Breast epithelium (tissue), 4 donors: ENCODE data around the gene SPATA7. TPM values are rescaled to one million over a fixed set of nuclear protein-coding genes. Genes with fewer than 3 reads are reported as not detected.

ENCODE experiments used
- DNase-seq, 2 donors: peaks; one replicate each; pipeline ENCODE4 v3.0.0-alpha.2; 2019; ENCODE audit warnings: low spot score in 2 of 2
- H3K27ac ChIP-seq, 2 donors: fragments of 200-600 bp; sonication (generic) in 1 of 2; one replicate each; pipeline ENCODE4 v1.5.1; 2016 to 2019; ENCODE audit warnings: mild to moderate bottlenecking in 1 of 2
- H3K27me3 ChIP-seq, 2 donors: fragments of 200-600 bp; sonication (generic) in 1 of 2; one replicate each; pipeline versions ENCODE4 v1.5.1 to v1.6.0; 2017 to 2019; ENCODE audit warnings: control low read depth in 1 of 2, mild to moderate bottlenecking in 1 of 2
- H3K36me3 ChIP-seq: fragments of 200-600 bp; one replicate; pipeline ENCODE4 v1.5.1; 2019
- H3K4me1 ChIP-seq, 2 donors: fragments of 200-600 bp; sonication (generic); one replicate each; pipeline ENCODE4 v1.5.1; 2016 to 2019; ENCODE audit warnings: control low read depth in 1 of 2
- H3K4me3 ChIP-seq, 3 donors: fragments of 200-600 bp; sonication (generic); 1 replicate in 2 of 3; 2 replicates in 1 of 3; pipeline ENCODE4 v1.5.1; 2016 to 2019; ENCODE audit warnings: mild to moderate bottlenecking in 3 of 3, moderate library complexity in 2 of 3
- H3K9me3 ChIP-seq, 2 donors: fragments of 200-600 bp; sonication (generic) in 1 of 2; one replicate each; pipeline ENCODE4 v1.5.1; 2016 to 2019; ENCODE audit warnings: control low read depth in 1 of 2
- POLR2A ChIP-seq: fragments of 450-650 bp; IDR thresholded peaks from one replicate; pipeline ENCODE4 v1.6.1; 2016; ENCODE audit warnings: antibody characterized with exemption, mild to moderate bottlenecking, moderate library complexity
- POLR2AphosphoS5 ChIP-seq, 3 donors: sonication (generic); formaldehyde crosslinking; IDR thresholded peaks; one replicate each; pipeline ENCODE4 v1.6.1; 2017; ENCODE audit warnings: antibody characterized with exemption in 3 of 3
- intact Hi-C: fragments of 100-400 bp; cut with DNase I; formaldehyde crosslinking; loops from one replicate; pipeline ENCODE4 v1.15.1; 2023; ENCODE audit warnings: low total_unique reads
- total RNA-seq, 3 donors: library from RNA; depleted of rRNA; stranded (reverse); fragments of >200 nt; gene quantifications; one replicate each; pipeline ENCODE4 v1.1.0, GENCODE V29; 2016
- TF ChIP-seq, protein P1 (sequence below), 3 donors: fragments of 450-650 bp; IDR thresholded peaks; one replicate each; pipeline ENCODE4 v1.5.1; 2016 to 2017; ENCODE audit warnings: antibody characterized with exemption in 3 of 3, mild to moderate bottlenecking in 3 of 3, moderate library complexity in 3 of 3

SPATA7 gene
- total RNA-seq, 3 donors from 2014 or later: 15.7 to 40.7 (median 23.3) TPM

DNA sequence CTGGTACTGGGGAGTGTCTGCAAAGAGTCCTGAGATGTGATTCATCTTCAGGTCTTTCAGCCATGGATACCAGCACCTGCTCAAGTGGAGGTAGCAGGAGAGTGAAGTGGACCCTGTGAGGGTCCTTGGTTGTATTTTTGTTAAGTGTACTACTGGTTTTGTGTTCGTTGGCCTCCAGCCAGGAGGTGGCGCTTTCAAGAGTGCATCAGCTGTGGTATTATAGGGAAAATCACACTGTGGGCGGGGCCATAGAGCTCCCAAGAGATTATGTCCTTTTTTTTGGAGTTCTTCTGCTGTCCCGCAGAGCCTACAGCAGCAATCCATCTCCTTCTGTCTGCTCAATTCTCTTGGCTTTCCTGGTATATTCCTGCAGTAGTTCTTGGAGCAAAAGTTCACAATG is 66.8 kb downstream of the SPATA7 start:
- Histone ChIP-seq H3K9me3 (peaks cover 5 to 14% of the 10 kb centered on the region in 2 donors), H3K4me1 (no peaks in the 10 kb centered on the region), H3K27me3 (no peaks in the 10 kb centered on the region), H3K4me3 (no peak overlapping the region), H3K36me3 (no peaks in the 10 kb centered on the region), H3K27ac (no peak overlapping the region)
- DNase-seq: no peak
- TF ChIP-seq, protein P1, sequence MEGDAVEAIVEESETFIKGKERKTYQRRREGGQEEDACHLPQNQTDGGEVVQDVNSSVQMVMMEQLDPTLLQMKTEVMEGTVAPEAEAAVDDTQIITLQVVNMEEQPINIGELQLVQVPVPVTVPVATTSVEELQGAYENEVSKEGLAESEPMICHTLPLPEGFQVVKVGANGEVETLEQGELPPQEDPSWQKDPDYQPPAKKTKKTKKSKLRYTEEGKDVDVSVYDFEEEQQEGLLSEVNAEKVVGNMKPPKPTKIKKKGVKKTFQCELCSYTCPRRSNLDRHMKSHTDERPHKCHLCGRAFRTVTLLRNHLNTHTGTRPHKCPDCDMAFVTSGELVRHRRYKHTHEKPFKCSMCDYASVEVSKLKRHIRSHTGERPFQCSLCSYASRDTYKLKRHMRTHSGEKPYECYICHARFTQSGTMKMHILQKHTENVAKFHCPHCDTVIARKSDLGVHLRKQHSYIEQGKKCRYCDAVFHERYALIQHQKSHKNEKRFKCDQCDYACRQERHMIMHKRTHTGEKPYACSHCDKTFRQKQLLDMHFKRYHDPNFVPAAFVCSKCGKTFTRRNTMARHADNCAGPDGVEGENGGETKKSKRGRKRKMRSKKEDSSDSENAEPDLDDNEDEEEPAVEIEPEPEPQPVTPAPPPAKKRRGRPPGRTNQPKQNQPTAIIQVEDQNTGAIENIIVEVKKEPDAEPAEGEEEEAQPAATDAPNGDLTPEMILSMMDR (IDR thresholded peaks at IDR 0.05): no peak
- TF ChIP-seq POLR2A: no peak
- TF ChIP-seq POLR2AphosphoS5 (IDR thresholded peaks at IDR 0.05): no peak
- intact Hi-C loops: no loop called here

DNA sequence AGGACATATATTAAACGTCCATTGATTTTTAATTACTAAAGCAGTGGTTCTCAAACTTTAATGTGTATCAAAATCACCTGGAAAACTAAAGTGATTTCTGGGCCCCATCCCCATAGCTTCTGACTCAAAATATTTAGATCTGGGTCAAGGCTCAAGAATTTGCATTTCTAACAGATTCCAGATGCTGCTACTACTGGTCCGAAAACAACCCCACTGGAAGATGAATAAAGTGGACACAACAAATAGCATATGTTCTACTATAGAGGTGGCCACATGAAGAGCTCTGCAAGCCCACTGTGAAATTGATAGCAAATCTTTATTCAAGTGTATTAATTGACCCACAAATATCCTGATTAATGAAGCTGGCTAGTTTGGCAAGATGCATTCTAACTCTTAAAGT is 69.4 kb downstream of the SPATA7 start:
- intact Hi-C loops: no loop called here
- Histone ChIP-seq H3K36me3 (no peaks in the 10 kb centered on the region), H3K4me3 (no peak overlapping the region), H3K27ac (no peak overlapping the region), H3K27me3 (no peaks in the 10 kb centered on the region), H3K4me1 (no peaks in the 10 kb centered on the region), H3K9me3 (peaks cover 12 to 13% of the 10 kb centered on the region in 2 donors)
- no peak for DNase-seq
- TF ChIP-seq, protein P1 (IDR thresholded peaks at IDR 0.05): no peak
- TF ChIP-seq POLR2AphosphoS5 (IDR thresholded peaks at IDR 0.05) (no peak), POLR2A (no peak)

DNA sequence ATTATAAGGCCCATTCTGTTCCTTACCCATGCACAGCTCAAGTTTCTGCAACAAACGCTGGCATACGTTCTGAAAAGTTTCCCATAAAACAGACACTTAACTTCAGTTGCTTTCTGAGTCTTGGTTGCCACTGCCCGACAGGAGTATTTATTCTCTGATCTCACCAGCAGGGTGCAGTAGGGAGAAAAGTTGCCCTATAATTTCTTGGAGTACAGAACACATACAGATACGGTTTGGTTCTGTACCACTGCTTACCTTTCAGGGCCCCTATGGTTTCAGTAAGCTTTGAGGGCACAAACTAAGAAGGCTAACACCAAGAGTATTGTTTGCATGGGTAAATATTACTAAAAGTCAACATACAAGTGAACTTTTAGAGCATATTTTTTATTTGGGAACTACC is 77.9 kb downstream of the SPATA7 start:
- Histone ChIP-seq H3K4me3 (no peak overlapping the region), H3K36me3 (peaks cover 6% of the 10 kb centered on the region), H3K27me3 (no peaks in the 10 kb centered on the region), H3K4me1 (no peaks in the 10 kb centered on the region), H3K9me3 (peaks cover 0 to 19% of the 10 kb centered on the region in 2 donors), H3K27ac (no peak overlapping the region)
- intact Hi-C loops: no loop called here
- no peak for DNase-seq
- TF ChIP-seq POLR2A: no peak
- TF ChIP-seq, protein P1 (IDR thresholded peaks at IDR 0.05): peak in 1 of 3 donors; percentile 23

DNA sequence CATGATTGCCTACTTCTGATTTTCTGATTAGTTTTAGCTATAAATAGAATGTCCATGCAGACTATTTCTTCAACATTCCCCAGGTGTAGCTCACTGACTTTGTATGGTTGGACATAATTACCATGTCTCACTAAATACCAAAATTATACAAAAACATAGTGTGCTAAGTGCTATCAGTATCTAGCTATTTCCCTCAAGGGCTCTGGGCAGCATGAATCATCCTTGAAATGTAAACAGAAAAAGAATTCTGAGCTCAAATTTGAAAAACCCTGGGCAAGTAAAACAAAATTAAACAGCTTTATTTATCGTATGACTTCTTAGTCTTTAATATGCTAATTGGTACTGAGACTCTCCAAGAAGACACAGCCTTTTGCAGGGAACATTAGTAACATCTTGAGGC is 82.9 kb downstream of the SPATA7 start:
- H3K4me1 ChIP-seq: no peaks in the 10 kb centered on the region
- DNase-seq: no peak
- no peaks in the 10 kb centered on the region for H3K9me3 ChIP-seq
- intact Hi-C loops: no loop called here
- TF ChIP-seq POLR2AphosphoS5 (IDR thresholded peaks at IDR 0.05) (no peak), POLR2A (no peak)
- TF ChIP-seq, protein P1 (IDR thresholded peaks at IDR 0.05): no peak
- H3K36me3 ChIP-seq: no peaks in the 10 kb centered on the region
- no peak overlapping the region for H3K27ac ChIP-seq
- H3K4me3 ChIP-seq: no peak overlapping the region
- H3K27me3 ChIP-seq: no peaks in the 10 kb centered on the region

DNA sequence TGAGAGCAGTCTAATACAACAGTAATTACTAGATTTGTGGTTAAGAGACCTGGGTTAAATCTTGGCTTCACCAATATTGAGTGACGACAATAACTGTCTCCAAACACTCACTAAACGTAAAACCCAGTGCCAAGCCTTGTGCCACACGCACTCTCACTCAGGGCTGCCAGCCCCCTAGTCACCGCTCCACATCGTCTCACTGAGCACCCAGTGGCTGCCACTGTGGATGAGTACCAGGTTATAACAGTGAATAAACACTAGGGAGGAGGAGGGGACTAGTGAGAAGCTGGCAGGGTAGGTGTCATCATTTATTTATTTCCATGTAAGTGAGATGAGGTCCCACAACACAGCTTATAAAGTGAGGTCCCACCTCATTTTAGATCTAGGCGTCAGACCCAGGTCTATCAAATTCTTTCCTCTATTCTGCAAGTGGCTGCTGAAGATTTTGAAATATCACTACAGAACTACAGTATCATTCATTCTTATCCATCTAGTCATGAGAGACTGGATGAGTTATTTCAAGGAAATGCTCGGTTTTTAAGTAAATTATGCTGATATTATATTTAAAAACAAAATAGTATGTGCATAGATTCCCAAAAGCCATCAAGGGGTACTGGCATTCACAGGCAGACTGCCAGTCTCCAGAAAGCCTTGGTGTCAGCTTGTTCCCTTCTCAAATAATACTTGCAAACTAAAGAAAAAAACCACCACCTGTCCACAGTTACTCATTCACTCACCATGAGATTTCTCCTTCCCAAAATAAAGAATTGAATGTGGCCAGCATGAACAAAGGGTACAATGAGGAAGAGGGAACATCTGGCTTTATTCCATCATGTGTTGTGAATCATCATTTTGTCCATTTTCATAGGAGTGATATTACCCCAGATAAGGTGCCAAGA is 85.3 kb downstream of the SPATA7 start:
- Histone ChIP-seq H3K36me3 (no peaks in the 10 kb centered on the region), H3K9me3 (no peaks in the 10 kb centered on the region), H3K4me3 (no peak overlapping the region), H3K27ac (no peak overlapping the region), H3K4me1 (no peaks in the 10 kb centered on the region), H3K27me3 (no peaks in the 10 kb centered on the region)
- intact Hi-C loops: no loop called here
- DNase-seq: no peak
- TF ChIP-seq, protein P1 (IDR thresholded peaks at IDR 0.05): no peak
- TF ChIP-seq POLR2A (no peak), POLR2AphosphoS5 (IDR thresholded peaks at IDR 0.05) (no peak)
